MCF 10A (cell line): ENCODE data around the gene XYLT1. TPM values are rescaled to one million over a fixed set of nuclear protein-coding genes. Genes with fewer than 3 reads are reported as not detected.

Experiments
- BruUV-seq: library from RNA; stranded (reverse); fragments of 400-500 nt; replicated peaks from 2 replicates; lab custom pipeline; 2021; lab: Mats Ljungman, UMichigan
- CTCF ChIA-PET: fragments of 300-600 bp; sonication (Branson Sonifier 250); formaldehyde crosslinking; extraction: SDS; loops from one replicate; lab custom pipeline; 2021; ENCODE audit warnings: antibody characterized with exemption, inconsistent platforms; lab: Yijun Ruan, JAX
- POLR2A ChIA-PET: fragments of 300-600, 350-650 bp; sonication (Branson Sonifier 250); formaldehyde crosslinking; extraction: SDS; loops from one replicate; lab custom pipeline; 2020; ENCODE audit warnings: antibody characterized with exemption, inconsistent platforms; lab: Yijun Ruan, JAX
- DNase-seq: peaks from one replicate; pipeline ENCODE4 v3.0.0-alpha.2; 2018; ENCODE audit not compliant: unreplicated experiment
- H3K27ac Mint-ChIP-seq: one replicate; pipeline ENCODE4 v1.8.0; 2022; ENCODE audit warnings: mild to moderate bottlenecking, low read depth, mixed read lengths; ENCODE audit not compliant: unreplicated experiment
- H3K27me3 Mint-ChIP-seq: one replicate; pipeline ENCODE4 v1.8.0; 2022; ENCODE audit warnings: mixed read lengths; ENCODE audit not compliant: insufficient read depth, unreplicated experiment
- H3K36me3 Mint-ChIP-seq: one replicate; pipeline ENCODE4 v1.8.0; 2022; ENCODE audit warnings: mild to moderate bottlenecking, moderate library complexity, mixed read lengths; ENCODE audit not compliant: insufficient read depth, unreplicated experiment
- H3K4me1 Mint-ChIP-seq: one replicate; pipeline ENCODE4 v1.8.0; 2022; ENCODE audit warnings: mixed read lengths; ENCODE audit not compliant: insufficient read depth, unreplicated experiment
- H3K4me3 Mint-ChIP-seq: one replicate; pipeline ENCODE4 v1.8.0; 2022; ENCODE audit warnings: mild to moderate bottlenecking, moderate library complexity, mixed read lengths; ENCODE audit not compliant: unreplicated experiment
- H3K9me3 Mint-ChIP-seq: one replicate; pipeline ENCODE4 v1.8.0; 2022; ENCODE audit warnings: mixed read lengths; ENCODE audit not compliant: unreplicated experiment
- intact Hi-C: fragments of 100-400 bp; cut with micrococcal nuclease; formaldehyde crosslinking; loops from 2 replicates; pipeline ENCODE4 v1.14.1; 2022
- total RNA-seq: library from RNA; stranded (reverse); gene quantifications from 2 replicates; pipeline ENCODE4 v1.2.3, GENCODE V29; 2022
- TF ChIP-seq, protein P1 (sequence below): fragments of 200-600 bp; IDR thresholded peaks from one replicate; pipeline ENCODE4 v1.8.0; 2022; ENCODE audit warnings: antibody characterized with exemption, mild to moderate bottlenecking; ENCODE audit not compliant: unreplicated experiment

The XYLT1 gene
- total RNA-seq, 1 experiment from 2014 or later = not detected

DNA sequence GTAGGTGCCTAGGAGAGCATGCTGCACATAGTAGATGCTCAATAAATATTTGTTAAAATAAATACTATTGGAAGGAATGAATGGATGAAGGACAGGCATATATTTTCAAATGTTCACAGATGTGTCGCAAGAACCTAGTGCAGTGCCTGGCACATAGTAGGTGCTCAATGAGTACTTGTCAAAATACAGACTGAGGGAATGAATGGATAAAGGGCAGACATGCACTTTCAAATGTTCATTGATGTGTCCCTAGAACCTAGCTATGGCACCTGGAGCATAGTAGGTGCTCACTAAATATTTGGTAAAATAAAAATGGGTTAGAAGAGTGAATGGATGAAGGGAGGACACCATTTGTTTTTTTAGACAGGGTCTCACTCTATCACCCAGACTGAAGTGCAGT is 26.1 kb downstream of the XYLT1 start:
- ChIA-PET POLR2A (no interaction called here), CTCF (no interaction called here)
- TF ChIP-seq, protein P1, sequence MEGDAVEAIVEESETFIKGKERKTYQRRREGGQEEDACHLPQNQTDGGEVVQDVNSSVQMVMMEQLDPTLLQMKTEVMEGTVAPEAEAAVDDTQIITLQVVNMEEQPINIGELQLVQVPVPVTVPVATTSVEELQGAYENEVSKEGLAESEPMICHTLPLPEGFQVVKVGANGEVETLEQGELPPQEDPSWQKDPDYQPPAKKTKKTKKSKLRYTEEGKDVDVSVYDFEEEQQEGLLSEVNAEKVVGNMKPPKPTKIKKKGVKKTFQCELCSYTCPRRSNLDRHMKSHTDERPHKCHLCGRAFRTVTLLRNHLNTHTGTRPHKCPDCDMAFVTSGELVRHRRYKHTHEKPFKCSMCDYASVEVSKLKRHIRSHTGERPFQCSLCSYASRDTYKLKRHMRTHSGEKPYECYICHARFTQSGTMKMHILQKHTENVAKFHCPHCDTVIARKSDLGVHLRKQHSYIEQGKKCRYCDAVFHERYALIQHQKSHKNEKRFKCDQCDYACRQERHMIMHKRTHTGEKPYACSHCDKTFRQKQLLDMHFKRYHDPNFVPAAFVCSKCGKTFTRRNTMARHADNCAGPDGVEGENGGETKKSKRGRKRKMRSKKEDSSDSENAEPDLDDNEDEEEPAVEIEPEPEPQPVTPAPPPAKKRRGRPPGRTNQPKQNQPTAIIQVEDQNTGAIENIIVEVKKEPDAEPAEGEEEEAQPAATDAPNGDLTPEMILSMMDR = no peak
- H3K4me1 Mint-ChIP-seq = no peaks in the 10 kb centered on the region
- H3K27ac Mint-ChIP-seq = no peak overlapping the region
- H3K27me3 Mint-ChIP-seq = no peaks in the 10 kb centered on the region
- intact Hi-C loops = no loop called here
- peaks cover 7% of the 10 kb centered on the region for H3K9me3 Mint-ChIP-seq
- no peak overlapping the region for H3K4me3 Mint-ChIP-seq
- no peaks in the 10 kb centered on the region for H3K36me3 Mint-ChIP-seq
- BruUV-seq = no TSS peak
- DNase-seq = no peak

DNA sequence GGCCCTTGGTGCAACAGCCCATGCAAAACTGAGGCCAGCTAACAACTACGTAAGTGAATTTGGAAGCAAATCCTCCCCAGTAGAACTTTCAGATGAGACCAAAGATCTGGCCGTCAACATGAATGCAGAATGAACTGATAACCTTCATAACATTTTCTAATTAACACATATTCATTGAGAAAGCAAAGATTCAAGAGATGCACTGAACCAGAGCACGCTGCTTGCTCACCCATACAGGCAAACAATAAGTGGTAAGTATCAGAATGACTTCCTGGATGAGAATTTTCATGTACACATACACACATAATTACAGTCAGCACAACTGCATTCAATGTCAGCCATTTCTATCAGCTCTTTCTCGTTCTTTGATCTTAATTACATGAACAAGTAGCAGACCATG is 30.6 kb downstream of the XYLT1 start:
- TF ChIP-seq, protein P1 = no peak
- CTCF ChIA-PET = interaction anchor here (0.5 to 1.3 kb wide), 2 partner anchors 191 to 372 kb away, joined by 3 to 4 read pairs; no protein-coding TSS in a partner anchor
- no peak for DNase-seq
- Mint-ChIP-seq H3K4me1 (no peaks in the 10 kb centered on the region), H3K27me3 (no peaks in the 10 kb centered on the region), H3K27ac (no peak overlapping the region), H3K9me3 (peaks cover 23% of the 10 kb centered on the region), H3K36me3 (no peaks in the 10 kb centered on the region), H3K4me3 (no peak overlapping the region)
- intact Hi-C loops = no loop called here
- no TSS peak for BruUV-seq
- POLR2A ChIA-PET = no interaction called here

DNA sequence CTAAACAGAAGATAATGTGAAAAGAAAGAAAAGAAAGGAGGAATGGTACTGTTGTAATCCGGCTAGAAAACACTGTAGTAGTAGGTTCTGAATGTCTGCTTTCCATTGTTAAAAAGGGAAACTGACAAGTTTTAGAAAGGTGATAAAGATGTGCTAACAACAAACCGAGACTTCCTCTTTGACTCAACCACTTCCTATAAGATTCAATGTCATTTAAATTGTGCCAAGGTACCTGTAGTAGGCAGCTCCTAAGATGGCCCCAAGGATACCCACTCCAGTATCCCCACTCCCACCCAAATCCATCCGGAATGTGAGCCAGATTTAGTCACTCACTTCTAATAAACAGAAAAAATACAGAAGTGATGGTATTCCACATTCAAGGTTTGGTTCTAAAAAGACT is 31.2 kb downstream of the XYLT1 start:
- TF ChIP-seq, protein P1 = no peak
- no peaks in the 10 kb centered on the region for H3K4me1 Mint-ChIP-seq
- BruUV-seq = no TSS peak
- ChIA-PET CTCF (no interaction called here), POLR2A (no interaction called here)
- no peak for DNase-seq
- H3K27ac Mint-ChIP-seq = no peak overlapping the region
- H3K27me3 Mint-ChIP-seq = no peaks in the 10 kb centered on the region
- no peaks in the 10 kb centered on the region for H3K36me3 Mint-ChIP-seq
- peaks cover 23% of the 10 kb centered on the region for H3K9me3 Mint-ChIP-seq
- intact Hi-C loops = no loop called here
- no peak overlapping the region for H3K4me3 Mint-ChIP-seq

DNA sequence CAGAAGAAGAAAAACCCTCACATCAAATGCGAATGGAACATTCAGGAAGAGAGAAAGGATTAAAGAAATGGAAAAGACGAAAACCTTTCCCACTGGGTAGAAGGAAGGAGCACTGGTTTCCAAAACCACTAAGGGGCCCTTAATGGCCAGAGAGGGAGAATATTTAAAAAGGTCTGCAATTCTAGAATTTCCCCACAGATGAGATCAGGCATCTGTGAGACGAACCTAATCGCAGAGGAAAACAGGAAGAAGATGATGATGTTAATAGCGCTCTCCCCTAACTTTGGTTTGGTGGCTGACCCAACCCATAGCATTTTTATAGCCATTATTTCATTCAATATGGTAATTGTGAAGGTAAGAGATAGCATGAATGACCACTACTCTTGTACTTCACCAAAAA is 32.8 kb downstream of the XYLT1 start:
- no peak for DNase-seq
- intact Hi-C loops = no loop called here
- POLR2A ChIA-PET = no interaction called here

More for the DNA sequence above, 32.8 kb downstream of the XYLT1 start:
- TF ChIP-seq, protein P1 = no peak
- H3K27me3 Mint-ChIP-seq = no peaks in the 10 kb centered on the region
- H3K4me1 Mint-ChIP-seq = no peaks in the 10 kb centered on the region
- CTCF ChIA-PET = no interaction called here
- BruUV-seq = no TSS peak
- no peak overlapping the region for H3K4me3 Mint-ChIP-seq
- peaks cover 16% of the 10 kb centered on the region for H3K9me3 Mint-ChIP-seq
- no peak overlapping the region for H3K27ac Mint-ChIP-seq
- H3K36me3 Mint-ChIP-seq = no peaks in the 10 kb centered on the region
